ENCODE measurements around the gene ABHD12.
A peak's percentile ranks its signal among the peaks of the same experiment; 100 is the strongest.

Gene ABHD12

DNA sequence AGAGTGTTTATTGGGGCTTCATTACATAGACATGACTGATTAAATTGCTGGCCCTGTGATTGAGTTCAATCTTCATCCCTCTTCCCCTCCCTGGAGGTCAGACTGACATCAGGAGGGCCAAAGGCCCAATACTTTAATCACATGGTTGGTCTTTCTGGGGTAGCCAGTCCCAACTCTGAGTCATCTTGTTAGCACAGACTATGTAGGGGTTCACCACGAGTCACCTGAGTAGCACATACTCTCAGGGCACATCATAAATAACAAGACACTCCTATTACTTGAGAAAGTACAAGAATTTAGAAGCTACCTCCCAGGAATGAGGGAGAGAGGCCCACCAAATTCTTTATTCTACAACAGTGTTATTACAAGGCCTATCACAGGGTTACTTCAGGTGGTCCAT lies 28.1 kb upstream of the ABHD12 start (continued):
- TF ChIP-seq BACH2 (CRISPR knock-in tag; IDR thresholded peaks at IDR 0.05; ENCODE audit: borderline replicate concordance) (no peak), ZFP30 (CRISPR knock-in tag; IDR thresholded peaks at IDR 0.05) (no peak), ZNF8 (CRISPR knock-in tag; IDR thresholded peaks at IDR 0.05) (no peak), ARNTL (CRISPR knock-in tag; IDR thresholded peaks at IDR 0.05; ENCODE audit: borderline replicate concordance, low read depth) (no peak), ESRRG (CRISPR knock-in tag; IDR thresholded peaks at IDR 0.05) (no peak), RARB (CRISPR knock-in tag; IDR thresholded peaks at IDR 0.05) (no peak), GLIS3 (CRISPR knock-in tag; IDR thresholded peaks at IDR 0.05) (no peak)

DNA sequence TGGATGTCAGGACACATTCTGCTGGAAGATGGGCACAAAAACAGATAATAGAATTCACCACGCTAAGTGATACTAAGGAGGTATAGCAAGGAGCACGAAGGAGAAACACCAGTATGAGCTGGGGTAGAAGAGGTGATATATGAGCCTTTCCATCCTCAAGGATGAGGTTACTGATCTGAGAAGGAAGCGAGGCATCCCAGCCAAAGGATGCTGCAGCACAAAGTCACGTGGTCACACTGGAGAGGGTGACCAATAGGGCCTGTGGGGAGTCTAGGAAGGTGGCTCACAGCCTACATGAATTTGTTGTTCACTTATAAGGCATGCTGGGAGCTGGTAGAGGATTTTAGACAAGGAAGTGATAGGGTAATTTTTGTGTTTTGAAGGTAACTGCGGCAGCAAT lies 18.3 kb upstream of the ABHD12 start:
- ATAC-seq, result no peak
- TF ChIP-seq ZNF8 (CRISPR knock-in tag; IDR thresholded peaks at IDR 0.05), result no peak
- no peak for TF ChIP-seq ZC3H10 (CRISPR knock-in tag; IDR thresholded peaks at IDR 0.05)
- TF ChIP-seq OSR1 (CRISPR knock-in tag; IDR thresholded peaks at IDR 0.05), result no peak
- TF ChIP-seq ISL1 (CRISPR knock-in tag; IDR thresholded peaks at IDR 0.05), result no peak
- no peak for TF ChIP-seq ZNF565 (CRISPR knock-in tag; conservative IDR thresholded peaks at IDR 0.05; ENCODE audit: low read depth)
- TF ChIP-seq RARB (CRISPR knock-in tag; IDR thresholded peaks at IDR 0.05), result no peak
- TF ChIP-seq, protein P1, sequence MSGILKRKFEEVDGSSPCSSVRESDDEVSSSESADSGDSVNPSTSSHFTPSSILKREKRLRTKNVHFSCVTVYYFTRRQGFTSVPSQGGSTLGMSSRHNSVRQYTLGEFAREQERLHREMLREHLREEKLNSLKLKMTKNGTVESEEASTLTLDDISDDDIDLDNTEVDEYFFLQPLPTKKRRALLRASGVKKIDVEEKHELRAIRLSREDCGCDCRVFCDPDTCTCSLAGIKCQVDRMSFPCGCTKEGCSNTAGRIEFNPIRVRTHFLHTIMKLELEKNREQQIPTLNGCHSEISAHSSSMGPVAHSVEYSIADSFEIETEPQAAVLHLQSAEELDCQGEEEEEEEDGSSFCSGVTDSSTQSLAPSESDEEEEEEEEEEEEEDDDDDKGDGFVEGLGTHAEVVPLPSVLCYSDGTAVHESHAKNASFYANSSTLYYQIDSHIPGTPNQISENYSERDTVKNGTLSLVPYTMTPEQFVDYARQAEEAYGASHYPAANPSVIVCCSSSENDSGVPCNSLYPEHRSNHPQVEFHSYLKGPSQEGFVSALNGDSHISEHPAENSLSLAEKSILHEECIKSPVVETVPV (CRISPR knock-in tag; IDR thresholded peaks at IDR 0.05), result no peak
- TF ChIP-seq CSDC2 (CRISPR knock-in tag; IDR thresholded peaks at IDR 0.05), result no peak
- no peak for TF ChIP-seq ESRRG (CRISPR knock-in tag; IDR thresholded peaks at IDR 0.05)
- TF ChIP-seq SNAI2 (CRISPR knock-in tag; IDR thresholded peaks at IDR 0.05), result no peak
- TF ChIP-seq, protein P2, sequence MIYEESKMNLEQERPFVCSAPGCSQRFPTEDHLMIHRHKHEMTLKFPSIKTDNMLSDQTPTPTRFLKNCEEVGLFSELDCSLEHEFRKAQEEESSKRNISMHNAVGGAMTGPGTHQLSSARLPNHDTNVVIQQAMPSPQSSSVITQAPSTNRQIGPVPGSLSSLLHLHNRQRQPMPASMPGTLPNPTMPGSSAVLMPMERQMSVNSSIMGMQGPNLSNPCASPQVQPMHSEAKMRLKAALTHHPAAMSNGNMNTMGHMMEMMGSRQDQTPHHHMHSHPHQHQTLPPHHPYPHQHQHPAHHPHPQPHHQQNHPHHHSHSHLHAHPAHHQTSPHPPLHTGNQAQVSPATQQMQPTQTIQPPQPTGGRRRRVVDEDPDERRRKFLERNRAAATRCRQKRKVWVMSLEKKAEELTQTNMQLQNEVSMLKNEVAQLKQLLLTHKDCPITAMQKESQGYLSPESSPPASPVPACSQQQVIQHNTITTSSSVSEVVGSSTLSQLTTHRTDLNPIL (CRISPR knock-in tag; IDR thresholded peaks at IDR 0.05; ENCODE audit: low read depth), result no peak
- TF ChIP-seq GLIS3 (CRISPR knock-in tag; IDR thresholded peaks at IDR 0.05), result no peak
- TF ChIP-seq TOX (CRISPR knock-in tag; IDR thresholded peaks at IDR 0.05; ENCODE audit: borderline replicate concordance), result no peak
- TF ChIP-seq, protein P3, sequence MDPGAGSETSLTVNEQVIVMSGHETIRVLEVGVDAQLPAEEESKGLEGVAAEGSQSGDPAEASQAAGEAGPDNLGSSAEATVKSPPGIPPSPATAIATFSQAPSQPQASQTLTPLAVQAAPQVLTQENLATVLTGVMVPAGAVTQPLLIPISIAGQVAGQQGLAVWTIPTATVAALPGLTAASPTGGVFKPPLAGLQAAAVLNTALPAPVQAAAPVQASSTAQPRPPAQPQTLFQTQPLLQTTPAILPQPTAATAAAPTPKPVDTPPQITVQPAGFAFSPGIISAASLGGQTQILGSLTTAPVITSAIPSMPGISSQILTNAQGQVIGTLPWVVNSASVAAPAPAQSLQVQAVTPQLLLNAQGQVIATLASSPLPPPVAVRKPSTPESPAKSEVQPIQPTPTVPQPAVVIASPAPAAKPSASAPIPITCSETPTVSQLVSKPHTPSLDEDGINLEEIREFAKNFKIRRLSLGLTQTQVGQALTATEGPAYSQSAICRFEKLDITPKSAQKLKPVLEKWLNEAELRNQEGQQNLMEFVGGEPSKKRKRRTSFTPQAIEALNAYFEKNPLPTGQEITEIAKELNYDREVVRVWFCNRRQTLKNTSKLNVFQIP (CRISPR knock-in tag; IDR thresholded peaks at IDR 0.05; ENCODE audit: borderline replicate concordance, low read depth), result no peak
- no peak for TF ChIP-seq ZFP30 (CRISPR knock-in tag; IDR thresholded peaks at IDR 0.05)
- TF ChIP-seq PPARA (CRISPR knock-in tag; IDR thresholded peaks at IDR 0.05; ENCODE audit: borderline replicate concordance), result no peak
- no peak for TF ChIP-seq ZNF70 (CRISPR knock-in tag; IDR thresholded peaks at IDR 0.05)

DNA sequence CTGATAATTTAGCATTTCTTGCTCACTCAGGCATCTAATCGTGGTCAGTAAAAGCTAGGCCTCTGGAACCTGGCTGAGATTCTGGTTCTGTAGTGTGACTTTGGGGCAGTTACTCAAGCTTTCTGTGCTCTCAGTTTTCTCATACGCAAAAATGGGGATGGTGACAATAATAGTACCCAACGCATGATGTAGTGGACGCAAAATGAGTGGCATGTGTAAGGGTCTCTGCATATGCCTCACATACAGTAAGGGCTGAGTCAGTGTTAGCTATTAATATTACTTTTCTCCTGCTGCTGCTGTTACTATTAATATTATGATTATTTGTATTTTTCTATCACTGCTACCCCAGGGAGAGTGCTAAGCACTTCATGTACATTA lies 17.5 kb upstream of the ABHD12 start:
- peak; percentile 9; the same call in 1 of the 3 replicates for ATAC-seq
- no peak for TF ChIP-seq ZNF8 (CRISPR knock-in tag; IDR thresholded peaks at IDR 0.05)
- TF ChIP-seq, protein P3 (CRISPR knock-in tag; IDR thresholded peaks at IDR 0.05; ENCODE audit: borderline replicate concordance, low read depth), result no peak

DNA sequence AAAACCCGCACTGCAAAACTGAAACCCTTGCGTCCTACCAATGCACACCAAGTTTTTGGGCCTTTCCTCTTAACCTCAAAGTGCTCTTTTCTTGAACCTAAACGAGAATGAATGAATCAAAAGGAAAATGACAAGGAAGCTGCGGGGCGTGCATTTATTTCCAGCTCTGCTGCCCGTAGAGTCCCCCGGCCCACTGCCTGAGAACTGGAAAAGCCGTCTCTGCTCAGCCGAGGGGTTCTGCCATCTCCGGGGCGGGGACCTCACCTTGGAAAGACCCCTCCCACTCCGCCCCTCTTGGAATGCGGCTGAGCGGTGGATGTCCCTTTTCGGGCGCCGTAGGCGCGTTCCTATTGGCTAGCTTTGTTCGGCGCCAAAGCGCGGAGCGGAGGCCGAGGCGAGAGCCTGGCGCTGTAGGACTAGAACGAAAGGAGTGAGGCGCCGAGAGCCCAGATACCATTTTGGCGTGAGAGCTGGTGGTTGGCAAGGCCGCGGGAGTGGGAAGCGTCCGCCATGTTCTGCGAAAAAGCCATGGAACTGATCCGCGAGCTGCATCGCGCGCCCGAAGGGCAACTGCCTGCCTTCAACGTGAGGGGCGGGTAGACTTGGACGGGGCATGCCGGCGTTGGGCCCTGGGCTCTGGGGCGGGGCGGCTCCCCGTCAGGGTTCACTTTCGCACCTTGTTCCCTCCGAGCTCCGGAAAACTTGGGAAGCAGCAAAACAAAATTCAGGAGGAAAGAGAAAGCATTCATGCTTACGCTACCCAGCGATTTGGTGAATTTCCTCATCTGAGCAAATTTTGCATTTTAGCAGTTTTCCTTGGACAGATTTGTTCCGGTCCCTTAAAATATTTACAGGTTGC lies 16.9 kb upstream of the ABHD12 start, which contains the start of gene GINS1:
GINS1 (plus strand) TSS at position 363 of the 859 bp plus-strand sequence; CDS start at position 511, 148 bp downstream.
- ATAC-seq, result peak; percentile 95
- TF ChIP-seq CSDC2 (CRISPR knock-in tag; IDR thresholded peaks at IDR 0.05), result no peak
- TF ChIP-seq GLIS3 (CRISPR knock-in tag; IDR thresholded peaks at IDR 0.05), result no peak
- TF ChIP-seq, protein P2 (CRISPR knock-in tag; IDR thresholded peaks at IDR 0.05; ENCODE audit: low read depth), result no peak
- no peak for TF ChIP-seq TCF4 (CRISPR knock-in tag; IDR thresholded peaks at IDR 0.05; ENCODE audit: borderline replicate concordance)
- no peak for TF ChIP-seq ZFP30 (CRISPR knock-in tag; IDR thresholded peaks at IDR 0.05)
- TF ChIP-seq ZNF8 (CRISPR knock-in tag; IDR thresholded peaks at IDR 0.05), result no peak
- TF ChIP-seq ZNF565 (CRISPR knock-in tag; conservative IDR thresholded peaks at IDR 0.05; ENCODE audit: low read depth), result no peak
- TF ChIP-seq RARB (CRISPR knock-in tag; IDR thresholded peaks at IDR 0.05), result no peak
- TF ChIP-seq ISL1 (CRISPR knock-in tag; IDR thresholded peaks at IDR 0.05), result no peak
- no peak for TF ChIP-seq OSR1 (CRISPR knock-in tag; IDR thresholded peaks at IDR 0.05)
- TF ChIP-seq BACH2 (CRISPR knock-in tag; IDR thresholded peaks at IDR 0.05; ENCODE audit: borderline replicate concordance), result no peak
- TF ChIP-seq ARNTL (CRISPR knock-in tag; IDR thresholded peaks at IDR 0.05; ENCODE audit: borderline replicate concordance, low read depth), result no peak
- TF ChIP-seq, protein P1 (CRISPR knock-in tag; IDR thresholded peaks at IDR 0.05), result no peak
- TF ChIP-seq SNAI2 (CRISPR knock-in tag; IDR thresholded peaks at IDR 0.05), result no peak
- no peak for TF ChIP-seq TOX (CRISPR knock-in tag; IDR thresholded peaks at IDR 0.05; ENCODE audit: borderline replicate concordance)
- TF ChIP-seq, protein P3 (CRISPR knock-in tag; IDR thresholded peaks at IDR 0.05; ENCODE audit: borderline replicate concordance, low read depth), result no peak
